Hepatocyte (in vitro differentiated cells): ENCODE data around the gene CRYBG2. TPM values are rescaled to one million over a fixed set of nuclear protein-coding genes. Genes with fewer than 3 reads are reported as not detected.

Experiments
- DNase-seq: peaks from one replicate; pipeline ENCODE4 v3.0.0-alpha.2; 2016; ENCODE audit warnings: low spot score
- H2AFZ ChIP-seq: fragments of 200-600 bp; sonication (generic); 2 replicates; pipeline ENCODE4 v1.6.0; 2016; ENCODE audit warnings: antibody characterized with exemption, mild to moderate bottlenecking
- H3K27ac ChIP-seq: fragments of 200-600 bp; sonication (generic); 2 replicates; pipeline ENCODE4 v1.5.1; 2016; ENCODE audit warnings: mild to moderate bottlenecking
- H3K27me3 ChIP-seq: fragments of 200-600 bp; sonication (generic); 2 replicates; pipeline ENCODE4 v1.6.1; 2016
- H3K36me3 ChIP-seq: fragments of 200-600 bp; sonication (generic); replicated peaks from 2 replicates; pipeline ENCODE4 v1.5.1; 2016; ENCODE audit warnings: low read depth; ENCODE audit not compliant: insufficient read depth
- H3K4me1 ChIP-seq: fragments of 200-600 bp; sonication (generic); 2 replicates; pipeline ENCODE4 v1.5.1; 2016; ENCODE audit warnings: mild to moderate bottlenecking, moderate library complexity; ENCODE audit not compliant: insufficient read depth
- H3K4me2 ChIP-seq: fragments of 200-600 bp; sonication (generic); 2 replicates; pipeline ENCODE4 v1.6.0; 2016
- H3K4me3 ChIP-seq: fragments of 200-600 bp; sonication (generic); 2 replicates; pipeline ENCODE4 v1.5.1; 2016; ENCODE audit warnings: mild to moderate bottlenecking
- H3K79me2 ChIP-seq: fragments of 200-600 bp; sonication (generic); 2 replicates; pipeline ENCODE4 v1.6.0; 2017; ENCODE audit warnings: mild to moderate bottlenecking
- H3K9me2 ChIP-seq: fragments of 200-600 bp; sonication (generic); replicated peaks from 2 replicates; pipeline ENCODE4 v1.6.0; 2017; ENCODE audit warnings: mild to moderate bottlenecking; ENCODE audit not compliant: insufficient read depth
- H3K9me3 ChIP-seq: fragments of 200-600 bp; sonication (generic); 2 replicates; pipeline ENCODE4 v1.5.1; 2016; ENCODE audit warnings: low read depth, mild to moderate bottlenecking
- H4K20me1 ChIP-seq: fragments of 200-600 bp; sonication (generic); 2 replicates; pipeline ENCODE4 v1.6.0; 2016; ENCODE audit warnings: mild to moderate bottlenecking; ENCODE audit not compliant: insufficient read depth, poor library complexity, severe bottlenecking
- CTCF ChIP-seq: fragments of 200-600 bp; sonication (generic); IDR thresholded peaks from 2 replicates; pipeline ENCODE4 v1.5.1; 2016; ENCODE audit warnings: antibody characterized with exemption, mild to moderate bottlenecking; ENCODE audit not compliant: poor library complexity
- EZH2 ChIP-seq: fragments of 200-600 bp; sonication (generic); IDR thresholded peaks from 2 replicates; pipeline ENCODE4 v1.6.1; 2016; ENCODE audit warnings: antibody characterized with exemption, mild to moderate bottlenecking, borderline replicate concordance
- EZH2phosphoT487 ChIP-seq: fragments of 200-600 bp; sonication (generic); IDR thresholded peaks from one replicate; pipeline ENCODE4 v1.6.1; 2018; ENCODE audit warnings: antibody characterized with exemption, mild to moderate bottlenecking, low read depth, moderate library complexity; ENCODE audit not compliant: unreplicated experiment, severe bottlenecking
- WGBS: methylation state at CpG from one replicate; pipeline ENCODE4 v1.1.6; 2016; ENCODE audit warnings: low lambda C conversion rate; ENCODE audit errors: missing lambda C conversion rate; 5-methylcytosine and 5-hydroxymethylcytosine counted together
- polyA plus RNA-seq: library from polyadenylated mRNA; unstranded; fragments of >200 nt; fragmentation: Nextera tagmentation; extraction: Ambion mirVana; gene quantifications from 2 replicates; pipeline ENCODE4 v1.2.1, GENCODE V29; 2016
- total RNA-seq: library from RNA; depleted of rRNA; stranded (reverse); fragments of >200 nt; gene quantifications from 2 replicates; pipeline ENCODE4 v1.2.3, GENCODE V29; 2014

Gene CRYBG2
- total and polyA plus RNA-seq, 2 experiments from 2014 or later, result 15.6 to 20.1 TPM

DNA sequence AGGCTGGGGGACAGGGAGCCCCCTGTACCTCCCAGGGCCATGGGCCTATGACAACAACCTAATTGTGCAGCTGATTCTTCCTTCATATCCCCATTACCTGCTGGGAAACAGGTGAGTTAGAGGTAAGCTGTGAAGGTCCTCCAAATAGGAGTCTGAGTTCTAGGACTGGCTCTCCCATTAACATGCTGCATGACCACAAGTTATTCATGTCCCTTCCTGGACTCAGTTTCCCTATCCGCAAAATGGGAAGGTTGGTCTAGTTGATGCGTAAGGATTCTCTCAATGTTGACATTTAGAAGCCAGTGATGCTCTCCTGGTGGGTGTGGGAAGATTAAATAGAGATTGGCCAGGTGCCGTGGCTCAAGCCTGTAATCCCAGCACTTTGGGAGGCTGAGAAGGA, 14.6 kb upstream of the CRYBG2 start:
- Histone ChIP-seq H3K79me2 (no peaks in the 10 kb centered on the region), H3K9me3 (no peaks in the 10 kb centered on the region), H4K20me1 (no peaks in the 10 kb centered on the region), H3K27ac (no peak overlapping the region), H3K9me2 (no peaks in the 10 kb centered on the region), H3K36me3 (no peaks in the 10 kb centered on the region), H3K4me1 (no peaks in the 10 kb centered on the region), H3K4me3 (no peak overlapping the region), H3K4me2 (no peak overlapping the region), H3K27me3 (no peaks in the 10 kb centered on the region), H2AFZ (no peak overlapping the region)
- no peak for DNase-seq
- WGBS, result 91% methylated on average over 3 of the region's 3 CpGs
- no peak for TF ChIP-seq EZH2
- no peak for TF ChIP-seq EZH2phosphoT487
- no peak for TF ChIP-seq CTCF

DNA sequence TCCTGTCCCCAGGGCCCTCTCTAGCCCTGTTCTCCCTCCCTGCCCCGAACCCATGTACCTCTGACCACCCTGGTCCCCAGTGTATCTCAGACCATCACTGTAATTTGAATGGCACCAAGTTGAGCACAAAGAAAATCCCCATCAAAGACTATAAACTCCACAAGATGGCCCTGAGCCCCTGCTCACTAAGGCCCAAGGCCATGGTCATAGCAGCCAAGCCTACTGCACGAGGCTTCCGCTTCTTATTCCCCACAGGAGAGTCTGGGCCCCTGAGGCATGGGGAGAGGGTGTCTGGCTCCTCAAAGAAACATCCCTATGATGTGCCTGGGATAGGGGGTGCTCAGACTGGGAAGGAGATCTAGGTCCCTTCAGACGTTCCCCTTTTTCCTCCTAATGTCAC, 14.1 kb upstream of the CRYBG2 start:
- no peak for DNase-seq
- Histone ChIP-seq H3K4me1 (no peaks in the 10 kb centered on the region), H3K36me3 (no peaks in the 10 kb centered on the region), H2AFZ (no peak overlapping the region), H3K27me3 (no peaks in the 10 kb centered on the region), H4K20me1 (no peaks in the 10 kb centered on the region), H3K4me2 (no peak overlapping the region), H3K9me2 (no peaks in the 10 kb centered on the region), H3K9me3 (no peaks in the 10 kb centered on the region), H3K27ac (no peak overlapping the region), H3K79me2 (no peaks in the 10 kb centered on the region), H3K4me3 (no peak overlapping the region)
- 83% methylated on average over 4 of the region's 4 CpGs for WGBS
- no peak for TF ChIP-seq EZH2
- TF ChIP-seq CTCF, result no peak
- TF ChIP-seq EZH2phosphoT487, result no peak

DNA sequence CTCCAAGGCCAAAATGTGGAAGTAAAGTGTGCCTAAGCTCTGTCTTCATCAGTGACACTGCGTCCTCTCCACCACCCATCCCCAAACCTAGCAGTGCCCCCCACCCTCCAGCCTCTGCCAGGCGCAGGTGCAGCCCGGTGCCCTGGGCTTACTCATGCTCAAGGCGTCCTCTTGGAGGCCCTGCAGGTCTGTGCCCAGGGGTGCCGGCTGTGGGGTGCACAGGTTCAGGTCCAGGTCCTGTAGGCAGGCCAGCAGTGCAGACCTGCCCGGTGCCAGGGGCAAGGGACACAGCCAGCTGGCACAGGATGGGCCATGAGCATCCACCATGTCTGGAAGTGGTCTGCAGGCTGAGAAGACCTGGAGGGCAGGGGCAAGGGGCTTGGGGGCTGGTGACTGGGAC, 13.5 kb upstream of the CRYBG2 start:
- no peak for DNase-seq
- Histone ChIP-seq H3K36me3 (no peaks in the 10 kb centered on the region), H3K27ac (no peak overlapping the region), H3K9me2 (no peaks in the 10 kb centered on the region), H3K4me2 (no peak overlapping the region), H4K20me1 (no peaks in the 10 kb centered on the region), H3K4me3 (no peak overlapping the region), H3K9me3 (no peaks in the 10 kb centered on the region), H3K27me3 (no peaks in the 10 kb centered on the region), H3K4me1 (no peaks in the 10 kb centered on the region), H3K79me2 (no peaks in the 10 kb centered on the region), H2AFZ (no peak overlapping the region)
- TF ChIP-seq EZH2phosphoT487, result no peak
- WGBS, result 90% methylated on average over 6 of the region's 6 CpGs

- H3K27me3 ChIP-seq, result peaks cover 8% of the 10 kb centered on the region
- DNase-seq, result no peak
- no peak overlapping the region for H3K4me3 ChIP-seq
- no peak overlapping the region for H3K27ac ChIP-seq
- no peaks in the 10 kb centered on the region for H3K9me2 ChIP-seq
- H2AFZ ChIP-seq, result no peak overlapping the region
- no peaks in the 10 kb centered on the region for H4K20me1 ChIP-seq
- no peak overlapping the region for H3K4me2 ChIP-seq
- H3K36me3 ChIP-seq, result no peaks in the 10 kb centered on the region
- H3K79me2 ChIP-seq, result no peaks in the 10 kb centered on the region
- WGBS, result 79% methylated on average over 8 of the region's 9 CpGs
- H3K9me3 ChIP-seq, result no peaks in the 10 kb centered on the region
- TF ChIP-seq CTCF, result no peak
- no peak for TF ChIP-seq EZH2phosphoT487
- no peak for TF ChIP-seq EZH2
- H3K4me1 ChIP-seq, result peaks cover 8% of the 10 kb centered on the region
These were observed 11.0 kb upstream of the CRYBG2 start for GRCh38 chr1:26364956-26365355.
